A549 treated with Mapracorat at 1 μM for 4 hours (cell line): ENCODE data around the gene KBTBD3. TPM values are rescaled to one million over a fixed set of nuclear protein-coding genes. Genes with fewer than 3 reads are reported as not detected.

ENCODE experiments used
- total RNA-seq: library from RNA; stranded (reverse); fragments of 200-300 nt; extraction: Qiagen RNA extraction; gene quantifications from 5 replicates; pipeline ENCODE4 v1.2.3, GENCODE V29; 2022

KBTBD3 gene, protein sequence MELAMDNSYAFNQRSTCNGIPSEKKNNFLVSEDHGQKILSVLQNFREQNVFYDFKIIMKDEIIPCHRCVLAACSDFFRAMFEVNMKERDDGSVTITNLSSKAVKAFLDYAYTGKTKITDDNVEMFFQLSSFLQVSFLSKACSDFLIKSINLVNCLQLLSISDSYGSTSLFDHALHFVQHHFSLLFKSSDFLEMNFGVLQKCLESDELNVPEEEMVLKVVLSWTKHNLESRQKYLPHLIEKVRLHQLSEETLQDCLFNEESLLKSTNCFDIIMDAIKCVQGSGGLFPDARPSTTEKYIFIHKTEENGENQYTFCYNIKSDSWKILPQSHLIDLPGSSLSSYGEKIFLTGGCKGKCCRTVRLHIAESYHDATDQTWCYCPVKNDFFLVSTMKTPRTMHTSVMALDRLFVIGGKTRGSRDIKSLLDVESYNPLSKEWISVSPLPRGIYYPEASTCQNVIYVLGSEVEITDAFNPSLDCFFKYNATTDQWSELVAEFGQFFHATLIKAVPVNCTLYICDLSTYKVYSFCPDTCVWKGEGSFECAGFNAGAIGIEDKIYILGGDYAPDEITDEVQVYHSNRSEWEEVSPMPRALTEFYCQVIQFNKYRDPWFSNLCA
- total RNA-seq: 0.82 to 2.5 TPM (median 1.5 TPM) in 5 replicates

DNA sequence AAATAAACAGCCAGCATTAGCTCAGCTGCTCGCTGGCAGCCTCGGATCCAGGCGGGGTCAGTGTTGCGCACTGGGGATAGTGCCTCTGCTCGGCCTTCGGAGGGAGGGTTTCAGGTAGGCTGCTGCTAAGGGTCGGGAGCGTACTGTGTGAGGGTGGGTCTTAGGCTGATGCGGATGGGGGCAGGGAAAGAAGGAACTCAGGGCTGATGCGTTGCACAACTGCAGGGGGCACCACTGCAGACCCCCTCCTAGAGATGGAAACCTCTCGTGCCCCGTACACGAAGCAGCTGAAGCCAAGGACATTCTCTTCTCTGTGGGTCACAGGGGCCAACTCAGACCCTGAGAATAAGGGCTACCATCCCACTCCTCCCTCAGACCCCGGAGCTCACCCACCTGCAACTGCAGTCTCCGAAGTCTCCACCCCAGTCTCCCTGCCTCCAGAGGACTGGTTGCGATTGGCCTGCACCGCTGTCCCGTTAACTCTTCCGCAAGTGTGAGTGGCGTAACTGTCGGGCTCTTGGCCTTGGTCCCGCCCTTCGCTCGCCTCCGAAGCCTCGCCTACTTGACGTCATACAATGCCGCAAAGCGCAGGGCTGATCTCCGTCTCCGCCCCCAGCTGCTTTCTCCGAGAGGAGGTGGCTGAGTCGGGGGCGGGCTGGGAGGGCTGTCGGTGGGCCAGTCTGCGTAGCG is at the start of gene KBTBD3:
KBTBD3 (minus strand) TSS at position 429 of the 690 bp plus-strand sequence. CDS start 18,250 bp downstream, outside the sequence.

DNA sequence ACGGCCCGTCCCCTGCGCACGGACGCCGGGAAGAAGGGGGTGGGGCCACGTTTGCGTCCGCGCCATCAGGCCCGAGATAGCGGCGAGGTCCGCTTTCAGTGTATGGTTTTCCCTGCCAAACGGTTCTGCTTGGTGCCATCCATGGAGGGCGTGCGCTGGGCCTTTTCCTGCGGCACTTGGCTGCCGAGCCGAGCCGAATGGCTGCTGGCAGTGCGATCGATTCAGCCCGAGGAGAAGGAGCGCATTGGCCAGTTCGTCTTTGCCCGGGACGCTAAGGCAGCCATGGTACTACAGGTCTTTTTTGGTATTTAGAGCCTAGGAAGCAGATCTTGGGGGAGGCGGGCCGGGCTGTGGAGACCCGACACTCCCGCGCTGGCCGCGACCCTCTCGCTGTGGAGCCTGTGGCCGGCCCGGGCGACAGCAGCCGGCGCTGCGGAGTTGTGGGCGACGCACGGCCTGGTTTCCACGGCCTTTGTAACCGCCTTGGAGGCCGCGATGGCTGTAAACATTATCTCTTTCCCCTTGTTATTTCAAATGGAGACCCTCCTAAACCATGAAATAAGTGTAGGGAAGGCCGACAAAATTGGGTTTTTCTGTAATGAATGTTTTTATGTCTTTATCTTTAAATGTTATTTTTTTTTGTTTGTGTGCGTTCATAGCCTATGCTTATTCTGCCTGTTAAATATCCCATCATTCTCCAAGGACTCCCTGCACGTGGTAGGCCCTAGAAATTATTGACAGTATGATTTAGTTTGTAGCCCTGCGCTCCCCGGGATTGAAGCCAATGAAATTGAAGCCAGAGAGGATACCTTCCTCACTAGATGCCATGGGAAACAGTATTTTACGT is 685 bp upstream of the KBTBD3 start, which contains the start of gene AASDHPPT:
AASDHPPT (plus strand) TSS at position 54 of the 847 bp plus-strand sequence; CDS start at position 103, 49 bp downstream.

DNA sequence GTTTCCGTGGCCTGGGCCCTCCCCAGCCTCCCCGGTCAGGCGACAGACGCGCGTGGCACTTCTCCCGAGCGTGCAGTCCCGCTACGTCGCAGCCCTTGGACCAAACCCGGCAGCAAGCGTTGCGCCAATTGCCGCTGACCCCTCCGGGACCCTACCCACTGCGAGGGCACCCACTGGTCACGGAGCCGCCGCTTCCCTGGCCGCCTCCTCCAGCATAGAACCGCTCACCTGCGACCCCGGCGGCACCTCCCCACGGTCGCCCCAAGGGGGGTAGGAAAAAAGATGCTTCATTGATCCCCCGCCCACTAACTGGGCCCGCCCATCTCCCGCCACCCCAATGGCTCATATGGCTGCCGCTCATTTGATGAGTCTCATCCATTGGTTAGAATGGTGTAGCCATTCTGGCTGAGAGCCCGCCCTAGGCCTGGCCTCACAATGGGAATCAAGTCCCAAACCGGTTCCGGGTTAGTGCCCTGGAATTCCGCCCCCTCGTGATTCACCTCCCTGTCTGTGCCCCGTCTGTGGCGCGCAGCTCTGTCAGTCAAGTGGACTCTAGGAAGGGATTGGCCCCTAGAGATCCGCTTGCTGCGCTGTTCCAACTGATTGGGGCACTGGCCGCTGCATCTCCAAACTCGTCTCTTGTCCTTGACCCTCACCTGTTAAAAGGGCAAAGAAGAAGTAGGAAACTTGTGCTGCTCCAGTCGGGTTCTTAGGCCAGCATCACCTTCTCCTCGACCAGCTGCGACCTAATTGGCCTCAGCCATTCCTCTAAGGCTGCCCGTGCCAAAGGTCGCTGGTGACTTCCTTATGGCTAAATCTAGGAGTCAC is 55.0 kb downstream of the KBTBD3 start, which contains the start of gene MSANTD4:
MSANTD4 (minus strand) TSS at position 274 of the 828 bp plus-strand sequence. CDS start 11,323 bp downstream, outside the sequence.

Other genes with a start within 250 kb of the KBTBD3 start
- gene MSANTD4, start 55.1 kb downstream of the KBTBD3 start, total RNA-seq: 7.7 to 9.9 TPM (median 9.1 TPM) in 5 replicates
- gene AASDHPPT, start 315 bp upstream of the KBTBD3 start, total RNA-seq: 28.4 to 34.2 TPM (median 30.0 TPM) in 5 replicates